ENCODE results near the gene LAMB4.

Gene LAMB4

GRCh38 chr7:108143658-108144420 lies 13.7 kb upstream of the LAMB4 start:
- no peak for DNase-seq (ENCODE audit: low read depth)
- no peak overlapping the region for H3K4me3 ChIP-seq (ENCODE audit: low read depth, low read length)
- no peak for TF ChIP-seq CTCF (conservative IDR thresholded peaks at IDR 0.05; ENCODE audit: low read depth, low read length)

GRCh38 chr7:108142675-108143259 lies 12.6 kb upstream of the LAMB4 start:
- no peak overlapping the region for H3K4me3 ChIP-seq (ENCODE audit: low read depth, low read length)
- no peak for DNase-seq (ENCODE audit: low read depth)
- TF ChIP-seq CTCF (conservative IDR thresholded peaks at IDR 0.05; ENCODE audit: low read depth, low read length) = no peak

GRCh38 chr7:108142180-108142579 lies 12.0 kb upstream of the LAMB4 start:
- TF ChIP-seq CTCF (conservative IDR thresholded peaks at IDR 0.05; ENCODE audit: low read depth, low read length) = no peak
- H3K4me3 ChIP-seq (ENCODE audit: low read depth, low read length) = no peak overlapping the region
- no peak for DNase-seq (ENCODE audit: low read depth)

- no peak for TF ChIP-seq CTCF (conservative IDR thresholded peaks at IDR 0.05; ENCODE audit: low read depth, low read length)
These were observed 10.5 kb upstream of the LAMB4 start for GRCh38 chr7:108140671-108141070.

GRCh38 chr7:108138911-108139310 lies 8.8 kb upstream of the LAMB4 start:
- no peak for TF ChIP-seq CTCF (conservative IDR thresholded peaks at IDR 0.05; ENCODE audit: low read depth, low read length)
- H3K4me3 ChIP-seq (ENCODE audit: low read depth, low read length) = no peak overlapping the region
- no peak for DNase-seq (ENCODE audit: low read depth)

More at GRCh38 chr7:108140671-108141070, 10.5 kb upstream of the LAMB4 start:
- H3K4me3 ChIP-seq (ENCODE audit: low read depth, low read length) = no peak overlapping the region
- DNase-seq (ENCODE audit: low read depth) = no peak

- DNase-seq (ENCODE audit: low read depth) = no peak
- no peak overlapping the region for H3K4me3 ChIP-seq (ENCODE audit: low read depth, low read length)
- TF ChIP-seq CTCF (conservative IDR thresholded peaks at IDR 0.05; ENCODE audit: low read depth, low read length) = no peak
These were observed 7.8 kb upstream of the LAMB4 start for GRCh38 chr7:108137993-108138392.

GRCh38 chr7:108137040-108137439 lies 6.9 kb upstream of the LAMB4 start:
- no peak overlapping the region for H3K4me3 ChIP-seq (ENCODE audit: low read depth, low read length)
- DNase-seq (ENCODE audit: low read depth) = no peak
- TF ChIP-seq CTCF (conservative IDR thresholded peaks at IDR 0.05; ENCODE audit: low read depth, low read length) = no peak

Data from choroid plexus epithelial cell (primary cell).